Lower lobe of right lung (tissue), 2 donors: ENCODE measurements around the gene NKAIN4. TPM values are rescaled to one million over a fixed set of nuclear protein-coding genes. Genes with fewer than 3 reads are reported as not detected.

Experiments
- ATAC-seq, 2 donors: fragments of 200-7000 bp; cut with Tn5 transposase; one replicate each; pipeline ENCODE4 v1.9.1; 2020 to 2022; ENCODE audit warnings: mild to moderate bottlenecking in 2 of 2, moderate library complexity in 2 of 2
- DNase-seq: peaks from one replicate; pipeline ENCODE4 v3.0.0-alpha.2; 2020
- H3K27ac ChIP-seq: fragments of 200-600 bp; one replicate; pipeline ENCODE4 v1.8.0; 2022
- H3K27me3 ChIP-seq: fragments of 200-600 bp; one replicate; pipeline ENCODE4 v1.8.0; 2022; ENCODE audit warnings: low read depth
- H3K36me3 ChIP-seq: fragments of 200-600 bp; one replicate; pipeline ENCODE4 v1.8.0; 2022; ENCODE audit warnings: mild to moderate bottlenecking
- H3K4me1 ChIP-seq: fragments of 200-600 bp; one replicate; pipeline ENCODE4 v1.8.0; 2022
- H3K4me3 ChIP-seq: fragments of 200-600 bp; one replicate; pipeline ENCODE4 v1.8.0; 2022; ENCODE audit warnings: mild to moderate bottlenecking
- H3K9me3 ChIP-seq: fragments of 200-600 bp; one replicate; pipeline ENCODE4 v1.8.0; 2022
- CTCF ChIP-seq: fragments of 200-600 bp; IDR thresholded peaks from one replicate; pipeline ENCODE4 v1.8.0; 2022; ENCODE audit warnings: antibody characterized with exemption, mild to moderate bottlenecking
- intact Hi-C: fragments of 100-400 bp; cut with DNase I; formaldehyde crosslinking; loops from one replicate; pipeline ENCODE4 v1.11.0; 2022
- microRNA-seq: library from miRNA; unstranded; fragments of <30 nt; microRNA quantifications from one replicate; pipeline ENCODE4 v1.2.0, GENCODE V29; 2020; ENCODE audit warnings: borderline number of aligned reads
- total RNA-seq: library from RNA; stranded (reverse); fragmentation: NEBNext Ultra II Directional; extraction: Animal tissue kit (Norgen Biotek cat#: 25700); gene quantifications from one replicate; pipeline ENCODE4 v1.2.1, GENCODE V29; 2021
- donor health status: DM: no; HTN: yes; CAD: no; lungs with severe emphysema.

The NKAIN4 gene
- total RNA-seq, 1 donor from 2014 or later, result not detected

DNA sequence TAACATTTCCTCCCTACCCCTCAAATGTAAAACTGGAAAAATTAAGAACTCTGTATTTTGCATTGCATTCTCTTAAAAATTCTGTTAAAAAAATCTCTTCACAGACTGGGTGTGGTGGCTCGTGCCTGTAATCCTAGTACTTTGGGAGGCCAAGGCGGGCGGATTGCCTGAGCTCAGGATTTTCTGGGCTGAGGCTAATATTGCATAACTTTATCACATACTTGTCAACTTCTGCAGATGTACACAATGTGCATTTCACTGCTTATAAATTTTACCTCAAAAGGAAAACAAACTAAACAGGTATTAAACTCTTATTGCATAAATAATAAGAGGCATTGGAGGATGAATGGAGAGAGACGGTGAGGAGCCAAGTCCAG, 59.5 kb downstream of the NKAIN4 start:
- Histone ChIP-seq H3K27ac (no peak overlapping the region), H3K27me3 (no peaks in the 10 kb centered on the region), H3K36me3 (peaks cover 40% of the 10 kb centered on the region), H3K4me1 (peaks cover 13% of the 10 kb centered on the region), H3K4me3 (no peak overlapping the region), H3K9me3 (no peaks in the 10 kb centered on the region)
- DNase-seq, result no peak
- no peak for TF ChIP-seq CTCF
- intact Hi-C loops, result no loop called here
- no peak for ATAC-seq

DNA sequence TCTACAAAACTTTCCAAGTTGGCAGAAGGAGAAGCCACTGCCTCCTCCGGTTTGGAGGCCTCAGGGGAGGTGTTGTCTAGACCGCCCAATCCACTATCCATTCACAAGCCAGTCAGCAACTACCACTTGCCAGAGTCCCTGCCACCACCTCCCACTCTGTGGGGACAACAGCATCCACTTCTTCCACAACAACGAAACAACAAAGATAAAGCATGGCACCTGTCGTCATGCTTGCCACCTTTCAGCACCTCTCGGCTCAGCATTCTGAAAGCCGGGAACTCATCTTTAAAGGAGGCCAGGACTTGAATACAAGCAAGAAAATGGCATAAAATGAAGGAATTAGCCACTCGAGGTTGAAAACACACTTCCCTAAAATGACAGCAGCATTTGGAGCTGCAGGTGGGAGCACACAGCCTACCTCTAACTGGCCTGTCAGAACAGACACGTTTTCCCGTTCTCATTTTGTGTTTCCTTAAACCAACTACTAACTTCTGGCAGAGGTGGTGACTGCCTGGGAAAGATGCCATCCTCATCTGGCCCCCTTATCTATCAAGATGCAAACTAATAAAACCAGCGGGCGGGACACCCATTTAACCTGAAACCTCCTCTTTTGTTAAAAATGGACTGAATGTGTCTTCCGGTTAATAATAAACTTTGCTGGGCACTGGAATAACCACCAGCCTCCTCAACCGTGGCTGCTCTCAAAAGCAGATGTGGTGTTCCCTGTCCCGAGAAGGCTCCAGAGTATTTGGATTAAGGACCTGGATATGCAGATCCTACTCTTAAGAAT, 60.1 kb downstream of the NKAIN4 start:
- Histone ChIP-seq H3K4me1 (peaks cover 13% of the 10 kb centered on the region), H3K27ac (no peak overlapping the region), H3K4me3 (no peak overlapping the region), H3K36me3 (peaks cover 36% of the 10 kb centered on the region), H3K27me3 (no peaks in the 10 kb centered on the region), H3K9me3 (no peaks in the 10 kb centered on the region)
- ATAC-seq, result no peak
- intact Hi-C loops, result no loop called here
- TF ChIP-seq CTCF, result no peak
- DNase-seq, result no peak

- DNase-seq (no peak), ATAC-seq (no peak)
- H3K27ac ChIP-seq, result no peak overlapping the region
- no peaks in the 10 kb centered on the region for H3K27me3 ChIP-seq
- no peak overlapping the region for H3K4me3 ChIP-seq
- intact Hi-C loops, result no loop called here
- TF ChIP-seq CTCF, result no peak
- peaks cover 36% of the 10 kb centered on the region for H3K36me3 ChIP-seq
- H3K4me1 ChIP-seq, result no peaks in the 10 kb centered on the region
- H3K9me3 ChIP-seq, result no peaks in the 10 kb centered on the region
Measured at GRCh38 chr20:63192721-63193120, 61.5 kb downstream of the NKAIN4 start.

- peak; percentile 52 for DNase-seq
- intact Hi-C loops, result no loop called here
Measured at GRCh38 chr20:63191400-63191799, 62.9 kb downstream of the NKAIN4 start.

DNA sequence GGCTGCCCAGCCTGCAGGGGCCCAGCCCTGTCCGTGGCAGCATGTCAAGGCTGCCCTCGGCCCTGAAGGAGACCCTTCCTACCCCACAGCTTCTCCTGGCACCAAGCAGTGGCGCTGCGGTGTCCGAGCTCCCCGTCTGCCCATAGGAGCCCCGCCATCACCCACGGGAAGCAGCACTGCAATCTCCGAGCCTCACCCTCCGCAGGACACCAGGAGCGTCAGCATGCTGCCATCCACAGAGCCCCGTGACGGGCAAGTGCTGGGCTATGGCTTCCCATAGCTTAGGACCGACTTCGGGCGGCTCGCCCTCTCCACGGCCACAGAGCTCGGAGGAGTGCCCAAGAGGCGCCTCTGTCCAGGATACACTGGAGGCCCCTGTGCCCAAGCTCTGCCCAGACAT, 63.4 kb downstream of the NKAIN4 start:
- Histone ChIP-seq H3K4me1 (no peaks in the 10 kb centered on the region), H3K27me3 (no peaks in the 10 kb centered on the region), H3K27ac (no peak overlapping the region), H3K4me3 (no peak overlapping the region), H3K9me3 (no peaks in the 10 kb centered on the region), H3K36me3 (peaks cover 19% of the 10 kb centered on the region)
- TF ChIP-seq CTCF, result no peak
- intact Hi-C loops, result no loop called here
- DNase-seq (no peak), ATAC-seq (no peak)

More at GRCh38 chr20:63191400-63191799, 62.9 kb downstream of the NKAIN4 start:
- Histone ChIP-seq H3K4me1 (no peaks in the 10 kb centered on the region), H3K27me3 (no peaks in the 10 kb centered on the region), H3K9me3 (no peaks in the 10 kb centered on the region), H3K36me3 (peaks cover 24% of the 10 kb centered on the region), H3K4me3 (no peak overlapping the region), H3K27ac (no peak overlapping the region)
- ATAC-seq, result peak in 1 of 2 donors; percentile 21
- TF ChIP-seq CTCF, result no peak

Small RNA genes within 50 kb of the gene (microRNA-seq; reads per million reads assigned to microRNA genes)
- gene MIR3196, result not detected
- not detected for gene MIR4326

Other genes with a start within 250 kb of the NKAIN4 start
- gene BHLHE23, start 247.5 kb downstream of the NKAIN4 start, total RNA-seq, result not detected
- gene YTHDF1, start 38.3 kb downstream of the NKAIN4 start, total RNA-seq, result 33.4 TPM
- gene BIRC7, start 18.6 kb downstream of the NKAIN4 start, total RNA-seq, result 15.9 TPM
- gene ARFGAP1, start 18.4 kb upstream of the NKAIN4 start, total RNA-seq, result 66.2 TPM
- gene COL20A1, start 38.7 kb upstream of the NKAIN4 start, total RNA-seq, result not detected
- gene CHRNA4, start 106.9 kb upstream of the NKAIN4 start, total RNA-seq, result not detected
- gene KCNQ2, start 218.2 kb upstream of the NKAIN4 start, total RNA-seq, result not detected
- 0.77 TPM for gene EEF1A2, start 244.6 kb upstream of the NKAIN4 start, total RNA-seq